IMR-90 (cell line): ENCODE results near the gene COL13A1. TPM values are rescaled to one million over a fixed set of nuclear protein-coding genes. Genes with fewer than 3 reads are reported as not detected.

Experiments
- ATAC-seq: fragments of 200-7000 bp; cut with Tn5 transposase; 2 replicates; pipeline ENCODE4 v1.9.1; 2020; ENCODE audit warnings: low read depth, mild to moderate bottlenecking, moderate library complexity
- BruUV-seq: library from RNA; stranded (reverse); fragments of 400-500 nt; replicated peaks from 2 replicates; lab custom pipeline; 2021; lab: Mats Ljungman, UMichigan
- CTCF ChIA-PET: fragments of 300-600 bp; formaldehyde crosslinking; extraction: SDS; loops from one replicate; lab custom pipeline; 2021; ENCODE audit warnings: antibody characterized with exemption; lab: Yijun Ruan, JAX
- POLR2A ChIA-PET: fragments of 300-600 bp; sonication (Branson Sonifier 250); formaldehyde crosslinking; loops from one replicate; lab custom pipeline; 2022; ENCODE audit warnings: antibody characterized with exemption; ENCODE audit not compliant: unreplicated experiment; lab: Charles Lee
- DNase-seq: peaks from one replicate; pipeline ENCODE4 v3.0.0; 2013
- H2AFZ ChIP-seq: replicated peaks from 2 replicates; pipeline ENCODE3; 2013; ENCODE audit warnings: low read length, mild to moderate bottlenecking; ENCODE audit not compliant: poor library complexity
- H2AK5ac ChIP-seq: 2 replicates; pipeline ENCODE4 v1.6.1; 2013; ENCODE audit warnings: low read depth, low read length, inconsistent platforms
- H2AK9ac ChIP-seq: replicated peaks from 2 replicates; pipeline ENCODE3; 2013; ENCODE audit warnings: mild to moderate bottlenecking, low read depth, low read length, moderate library complexity; ENCODE audit not compliant: poor library complexity
- H2BK120ac ChIP-seq: 2 replicates; pipeline ENCODE4 v1.6.1; 2013; ENCODE audit warnings: low read depth, low read length, inconsistent platforms
- H2BK15ac ChIP-seq: 3 replicates; pipeline ENCODE4 v1.6.1; 2013; ENCODE audit warnings: low read depth, low read length, inconsistent platforms
- H2BK20ac ChIP-seq: 2 replicates; pipeline ENCODE4 v1.6.1; 2013; ENCODE audit warnings: low read depth, mild to moderate bottlenecking, inconsistent platforms, low read length, moderate library complexity
- H2BK5ac ChIP-seq: 2 replicates; pipeline ENCODE4 v1.6.1; 2013; ENCODE audit warnings: mild to moderate bottlenecking, low read depth, low read length, inconsistent platforms; ENCODE audit not compliant: poor library complexity, severe bottlenecking
- H3K14ac ChIP-seq: replicated peaks from 2 replicates; pipeline ENCODE4 v1.6.1; 2013; ENCODE audit warnings: low read depth, low read length, inconsistent platforms
- H3K18ac ChIP-seq: 2 replicates; pipeline ENCODE4 v1.6.1; 2013; ENCODE audit warnings: low read depth, low read length, control low read depth
- H3K23ac ChIP-seq: 2 replicates; pipeline ENCODE4 v1.6.1; 2013; ENCODE audit warnings: low read depth, low read length, inconsistent platforms
- H3K27ac ChIP-seq: 2 replicates; pipeline ENCODE4 v1.5.1; 2013; ENCODE audit warnings: mild to moderate bottlenecking, control low read depth, low read length; ENCODE audit not compliant: insufficient read depth
- H3K27me3 ChIP-seq: 2 replicates; pipeline ENCODE4 v1.6.1; 2013; ENCODE audit warnings: low read length; ENCODE audit not compliant: control insufficient read depth, insufficient read depth
- H3K36me3 ChIP-seq: 2 replicates; pipeline ENCODE4 v1.6.1; 2013; ENCODE audit warnings: low read length, mixed read lengths; ENCODE audit not compliant: control insufficient read depth, insufficient read depth
- H3K4ac ChIP-seq: 2 replicates; pipeline ENCODE4 v1.6.1; 2013; ENCODE audit warnings: low read depth, low read length, inconsistent platforms
- H3K4me1 ChIP-seq: 2 replicates; pipeline ENCODE4 v1.6.1; 2013; ENCODE audit warnings: low read length, mixed read lengths; ENCODE audit not compliant: control insufficient read depth, insufficient read depth
- H3K4me2 ChIP-seq: 2 replicates; pipeline ENCODE4 v1.6.1; 2013; ENCODE audit warnings: low read depth, mild to moderate bottlenecking, control low read depth, low read length, moderate library complexity
- H3K4me3 ChIP-seq: 2 replicates; pipeline ENCODE4 v1.5.1; 2013; ENCODE audit warnings: low read depth, mild to moderate bottlenecking, control low read depth, low read length, moderate library complexity; ENCODE audit not compliant: insufficient read depth
- H3K56ac ChIP-seq: 2 replicates; pipeline ENCODE4 v1.6.1; 2013; ENCODE audit warnings: low read length, inconsistent platforms; ENCODE audit not compliant: insufficient read depth; ENCODE audit errors: extremely low read depth
- H3K79me1 ChIP-seq, 2 experiments: 2 replicates each; pipeline ENCODE4 v1.6.1; 2013; ENCODE audit warnings: low read length in 2 of 2, inconsistent platforms in 1 of 2, low read depth in 1 of 2
- H3K9ac ChIP-seq: 2 replicates; pipeline ENCODE4 v1.6.1; 2013; ENCODE audit warnings: low read depth, low read length, control low read depth
- H3K9me1 ChIP-seq: 2 replicates; pipeline ENCODE4 v1.6.1; 2013; ENCODE audit warnings: low read length, inconsistent platforms; ENCODE audit not compliant: insufficient read depth
- H3K9me3 ChIP-seq: 2 replicates; pipeline ENCODE4 v1.6.1; 2013; ENCODE audit warnings: low read length; ENCODE audit not compliant: control insufficient read depth, insufficient read depth
- H4K20me1 ChIP-seq: 2 replicates; pipeline ENCODE4 v1.6.1; 2013; ENCODE audit warnings: low read length, inconsistent platforms; ENCODE audit not compliant: insufficient read depth
- H4K5ac ChIP-seq: 2 replicates; pipeline ENCODE4 v1.6.1; 2013; ENCODE audit warnings: mild to moderate bottlenecking, low read depth, low read length, control low read depth
- H4K8ac ChIP-seq, 2 experiments: 2 replicates each; pipeline ENCODE4 v1.6.1; 2013; ENCODE audit warnings: low read depth in 2 of 2, low read length in 2 of 2, control low read depth in 1 of 2, inconsistent platforms in 1 of 2
- H4K91ac ChIP-seq: 2 replicates; pipeline ENCODE4 v1.6.1; 2013; ENCODE audit warnings: low read depth, low read length, inconsistent platforms; ENCODE audit not compliant: insufficient read depth
- BHLHE40 ChIP-seq: fragments of 150-350 bp; IDR thresholded peaks from 2 replicates; pipeline ENCODE4 v1.6.1; 2016; ENCODE audit warnings: mild to moderate bottlenecking, low read depth, low read length
- CEBPB ChIP-seq: IDR thresholded peaks from 2 replicates; pipeline ENCODE4 v1.6.1; 2012; ENCODE audit warnings: low read depth, low read length, improper control_type of control experiment
- CHD1 ChIP-seq: IDR thresholded peaks from 2 replicates; pipeline ENCODE4 v1.6.1; 2012; ENCODE audit warnings: low read depth, low read length, improper control_type of control experiment
- CTCF ChIP-seq: conservative IDR thresholded peaks from 2 replicates; pipeline ENCODE4 v1.5.1; 2012; ENCODE audit warnings: mild to moderate bottlenecking, low read depth, low read length, improper control_type of control experiment
- ELK1 ChIP-seq: fragments of 150-350 bp; IDR thresholded peaks from 2 replicates; pipeline ENCODE4 v1.6.1; 2016; ENCODE audit warnings: low read depth, mild to moderate bottlenecking, low read length, moderate library complexity, borderline replicate concordance
- FOS ChIP-seq: fragments of 150-350 bp; IDR thresholded peaks from 2 replicates; pipeline ENCODE4 v1.6.1; 2016; ENCODE audit warnings: low read depth, low read length
- MAFK ChIP-seq: IDR thresholded peaks from 2 replicates; pipeline ENCODE4 v1.6.1; 2012; ENCODE audit warnings: low read depth, low read length, improper control_type of control experiment
- MAZ ChIP-seq: IDR thresholded peaks from 2 replicates; pipeline ENCODE4 v1.6.1; 2012; ENCODE audit warnings: low read depth, mild to moderate bottlenecking, low read length, improper control_type of control experiment, moderate library complexity, borderline replicate concordance
- MXI1 ChIP-seq: IDR thresholded peaks from 2 replicates; pipeline ENCODE4 v1.6.1; 2012; ENCODE audit warnings: low read depth, mild to moderate bottlenecking, low read length, moderate library complexity, borderline replicate concordance
- NFE2L2 ChIP-seq: fragments of 150-350 bp; IDR thresholded peaks from 2 replicates; pipeline ENCODE4 v1.6.1; 2016; ENCODE audit warnings: low read depth, mild to moderate bottlenecking, low read length
- POLR2A ChIP-seq: IDR thresholded peaks from 2 replicates; pipeline ENCODE4 v1.6.1; 2012; ENCODE audit warnings: mild to moderate bottlenecking, low read depth, low read length
- RAD21 ChIP-seq: IDR thresholded peaks from 2 replicates; pipeline ENCODE4 v1.6.1; 2012; ENCODE audit warnings: low read length, improper control_type of control experiment
- RCOR1 ChIP-seq: IDR thresholded peaks from 2 replicates; pipeline ENCODE4 v1.6.1; 2012; ENCODE audit warnings: mild to moderate bottlenecking, low read length, improper control_type of control experiment; ENCODE audit not compliant: insufficient replicate concordance
- RFX5 ChIP-seq: IDR thresholded peaks from 2 replicates; pipeline ENCODE4 v1.8.0; 2012; ENCODE audit warnings: low read depth, mild to moderate bottlenecking, low read length, moderate library complexity
- SMC3 ChIP-seq: fragments of 150-350 bp; IDR thresholded peaks from 2 replicates; pipeline ENCODE4 v1.6.1; 2016; ENCODE audit warnings: low read depth, mild to moderate bottlenecking, antibody characterized with exemption, low read length, moderate library complexity
- USF2 ChIP-seq: fragments of 150-350 bp; IDR thresholded peaks from 2 replicates; pipeline ENCODE4 v1.6.1; 2017; ENCODE audit warnings: mild to moderate bottlenecking, antibody characterized with exemption, low read length, low read depth
- WGBS, 2 experiments: methylation state at CpG; one replicate each; pipeline versions ENCODE4 v1.1.5 to v1.1.7; 2013; ENCODE audit warnings: missing lambda C conversion rate in 2 of 2; ENCODE audit not compliant: insufficient read length in 1 of 2; ENCODE audit errors: extremely low coverage in 2 of 2; 5-methylcytosine and 5-hydroxymethylcytosine counted together
- dilution Hi-C: fragments of 300-500 bp; cut with HindIII; formaldehyde crosslinking; loops from one replicate; pipeline ENCODE4 v1.14.3; 2018; ENCODE audit warnings: low sequenced_read_pairs; ENCODE audit not compliant: unreplicated experiment
- in situ Hi-C: fragments of 300-500 bp; cut with MboI; formaldehyde crosslinking; loops from 3 replicates; pipeline ENCODE4 v1.14.3; 2019; ENCODE audit warnings: low sequenced_read_pairs, inconsistent platforms, mixed read lengths
- intact Hi-C: fragments of 100-400 bp; cut with micrococcal nuclease; formaldehyde crosslinking; loops from 2 replicates; pipeline ENCODE4 v1.10.0; 2022
- polyA plus RNA-seq, 3 experiments: library from polyadenylated mRNA; depleted of rRNA; stranded (reverse); fragments of >200 nt; gene quantifications; 2 replicates each; pipeline ENCODE4 v1.2.3, GENCODE V29; 2012; ENCODE audit warnings: low replicate concordance in 1 of 3
- total RNA-seq: library from RNA; depleted of rRNA; stranded (reverse); fragments of >200 nt; gene quantifications from 2 replicates; pipeline ENCODE4 v1.2.3, GENCODE V29; 2012

The COL13A1 gene
- total and polyA plus RNA-seq, 2 of the 4 experiments (the other 2 are of a cell fraction), result 12.2 to 31.3 TPM

- Histone ChIP-seq H2BK120ac (no peak overlapping the region), H3K36me3 (no peaks in the 10 kb centered on the region), H3K56ac (no peak overlapping the region), H3K79me1 (no peaks in the 10 kb centered on the region), H3K27me3 (peaks cover 19% of the 10 kb centered on the region), H3K23ac (no peak overlapping the region), H2AFZ (no peak overlapping the region), H3K4me3 (no peak overlapping the region), H4K8ac (no peak overlapping the region), H3K9me3 (no peaks in the 10 kb centered on the region), H4K20me1 (no peaks in the 10 kb centered on the region), H4K91ac (no peak overlapping the region), H2BK5ac (no peak overlapping the region), H4K5ac (no peak overlapping the region), H3K4me2 (no peak overlapping the region), H2BK20ac (no peak overlapping the region), H3K4me1 (no peaks in the 10 kb centered on the region), H2BK15ac (no peak overlapping the region), H3K14ac (no peak overlapping the region), H3K18ac (no peak overlapping the region), H3K4ac (no peak overlapping the region), H3K27ac (no peak overlapping the region), H2AK9ac (no peak overlapping the region), H2AK5ac (no peak overlapping the region), H3K9me1 (no peaks in the 10 kb centered on the region), H3K9ac (no peak overlapping the region)
- ATAC-seq (no peak), DNase-seq (peak; percentile 49)
- in situ Hi-C loops, result no loop called here
- BruUV-seq, result no TSS peak
- no peak for TF ChIP-seq RCOR1
- TF ChIP-seq ELK1, result no peak
- TF ChIP-seq RFX5, result no peak
- no peak for TF ChIP-seq CTCF
- TF ChIP-seq MAFK, result no peak
- TF ChIP-seq RAD21, result no peak
- no peak for TF ChIP-seq SMC3
- TF ChIP-seq USF2, result no peak
- TF ChIP-seq NFE2L2, result no peak
- TF ChIP-seq CHD1, result no peak
- TF ChIP-seq BHLHE40, result no peak
- no peak for TF ChIP-seq MAZ
- no peak for TF ChIP-seq POLR2A
- no peak for TF ChIP-seq FOS
- TF ChIP-seq CEBPB, result no peak
- no peak for TF ChIP-seq MXI1
- POLR2A ChIA-PET, result no interaction called here
- no CpG with 5 or more reads among the region's 9 CpGs for WGBS, 2 experiments
- CTCF ChIA-PET, result no interaction called here
- intact Hi-C loops, result no loop called here
- dilution Hi-C loops, result no loop called here
Observed at GRCh38 chr10:70007116-70007820, 205.6 kb downstream of the COL13A1 start.
